Mammary epithelial cell (primary cell): ENCODE data around the gene GCN1.

Experiments
- CTCF ChIP-seq, 2 donors: IDR thresholded peaks in 1 of 2; conservative IDR thresholded peaks in 1 of 2; 2 replicates each; pipeline ENCODE4 v1.5.1; 2011 to 2012; ENCODE audit warnings: inconsistent platforms in 2 of 2, low read length in 2 of 2, mild to moderate bottlenecking in 2 of 2, control low read depth in 1 of 2, low read depth in 1 of 2; ENCODE audit not compliant: insufficient read depth in 1 of 2; ENCODE audit errors: extremely low read depth in 1 of 2
- EZH2 ChIP-seq: IDR thresholded peaks from 2 replicates; pipeline ENCODE4 v1.6.1; 2012; ENCODE audit warnings: low read length, inconsistent platforms, borderline replicate concordance

DNA sequence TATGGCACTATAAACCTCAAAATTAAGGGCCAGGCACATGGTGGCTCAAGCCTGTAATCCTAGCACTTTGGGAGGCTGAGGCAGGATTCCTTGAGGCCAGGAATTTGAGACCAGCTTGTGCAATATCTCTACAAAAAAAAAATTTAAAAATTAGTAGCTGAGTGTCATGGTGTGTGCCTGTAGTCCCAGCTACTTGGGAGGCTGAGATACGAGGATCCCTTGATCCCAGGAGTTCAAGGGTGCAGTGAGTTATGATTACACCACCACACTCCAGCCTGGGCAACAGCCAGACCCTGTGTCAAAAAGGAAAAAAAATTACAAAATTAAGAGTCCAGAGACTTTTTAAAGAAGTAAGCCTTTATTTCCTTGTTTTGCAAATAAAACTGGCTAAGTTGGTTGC lies 1.8 kb upstream of the GCN1 start:
- TF ChIP-seq CTCF (conservative IDR thresholded peaks at IDR 0.05 in 1 of 2, IDR thresholded peaks at IDR 0.05 in 1 of 2; ENCODE audit: extremely low read depth in 1 of 2, insufficient read depth in 1 of 2, low read depth in 1 of 2, low read length in 2 of 2) (no peak), EZH2 (no peak)
